SJSA1 (cell line): Measurements from ENCODE around the gene FRK. TPM values are rescaled to one million over a fixed set of nuclear protein-coding genes. Genes with fewer than 3 reads are reported as not detected.
"Not testable (repeated sequence)": the region's sequence is repeated elsewhere in the genome, so short reads cannot be mapped to it uniquely, and the experiment has no call there.

ENCODE experiments used
- DNase-seq, 2 experiments: peaks; one replicate each; pipeline ENCODE4 v3.0.0-alpha.2; 2015 to 2020; ENCODE audit warnings: low spot score in 2 of 2, low read depth in 1 of 2
- H3K27ac ChIP-seq: fragments of 250-450 bp; sonication (Bioruptor Pico); 2 replicates; pipeline ENCODE4 v1.5.1; 2020; ENCODE audit warnings: mild to moderate bottlenecking, moderate library complexity
- H3K27me3 ChIP-seq: fragments of 250-450 bp; sonication (Bioruptor Pico); replicated peaks from 2 replicates; pipeline ENCODE4 v1.5.1; 2020; ENCODE audit warnings: mild to moderate bottlenecking, moderate library complexity
- H3K36me3 ChIP-seq: fragments of 250-450 bp; sonication (Bioruptor Pico); 2 replicates; pipeline ENCODE4 v1.5.1; 2020; ENCODE audit warnings: mild to moderate bottlenecking
- H3K4me1 ChIP-seq: fragments of 250-450 bp; sonication (Bioruptor Pico); replicated peaks from 2 replicates; pipeline ENCODE4 v1.6.1; 2021; ENCODE audit warnings: mild to moderate bottlenecking
- H3K4me3 ChIP-seq: fragments of 250-450 bp; sonication (Bioruptor Pico); 2 replicates; pipeline ENCODE4 v1.5.1; 2020; ENCODE audit warnings: mild to moderate bottlenecking
- H3K9me3 ChIP-seq: fragments of 250-450 bp; sonication (Bioruptor Pico); replicated peaks from 2 replicates; pipeline ENCODE4 v1.5.1; 2020; ENCODE audit warnings: mild to moderate bottlenecking
- total RNA-seq: library from RNA; depleted of rRNA; stranded (reverse); fragments of >200 nt; shearing (Covaris generic); gene quantifications from 2 replicates; pipeline ENCODE4 v1.2.3, GENCODE V29; 2014

The FRK gene
- total RNA-seq, 1 experiment from 2014 or later, result 0.66 TPM

DNA sequence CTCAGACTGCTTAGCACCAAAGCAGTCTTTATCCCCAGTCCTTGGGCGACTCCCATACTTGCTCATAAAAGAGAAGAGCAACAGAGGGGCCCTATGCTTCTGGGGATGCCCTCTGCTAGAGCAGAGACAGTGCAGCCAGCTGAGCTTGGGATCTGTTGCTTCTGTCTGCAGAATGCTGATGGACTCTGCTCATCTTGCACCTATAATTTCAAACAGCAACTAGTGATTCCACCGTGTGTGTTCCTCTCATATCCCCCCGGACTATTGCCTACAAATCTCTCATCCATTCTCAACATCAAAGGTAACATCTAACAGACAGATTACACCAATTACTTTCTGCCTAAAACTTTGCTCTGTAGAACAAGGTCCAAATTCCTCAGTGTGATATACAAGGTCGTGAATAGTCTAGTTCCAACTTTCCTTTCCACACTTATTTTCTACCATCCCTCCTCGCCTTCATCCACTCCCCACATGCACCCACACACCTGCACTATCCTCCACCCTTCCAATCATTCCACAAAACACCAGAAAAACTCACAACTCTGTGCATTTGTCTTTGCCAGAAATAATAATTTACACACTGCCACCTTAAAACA, 62.6 kb downstream of the FRK start:
- no peak overlapping the region for H3K4me3 ChIP-seq
- no peak for DNase-seq
- H3K4me1 ChIP-seq, result no peaks in the 10 kb centered on the region
- no peaks in the 10 kb centered on the region for H3K9me3 ChIP-seq
- H3K36me3 ChIP-seq, result no peaks in the 10 kb centered on the region
- no peak overlapping the region for H3K27ac ChIP-seq
- no peaks in the 10 kb centered on the region for H3K27me3 ChIP-seq

DNA sequence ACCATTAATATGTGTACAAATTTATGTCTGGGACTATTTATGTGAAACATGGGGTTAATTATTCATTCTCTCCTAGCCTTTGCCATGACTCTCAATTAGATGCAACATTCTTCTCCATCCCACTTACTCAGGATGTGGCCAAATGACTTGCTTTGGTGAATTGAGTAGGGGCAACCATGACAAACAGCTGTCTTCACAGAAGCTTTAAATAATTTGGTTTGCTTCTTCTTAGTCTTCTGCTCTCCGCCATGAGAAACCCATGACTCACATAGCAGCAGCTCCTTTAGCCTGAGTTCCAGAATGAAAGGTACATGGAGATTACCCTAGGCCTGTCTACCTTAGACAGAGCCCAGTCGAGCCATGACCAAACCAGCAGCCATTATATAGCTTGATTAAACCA, 74.7 kb downstream of the FRK start:
- DNase-seq, result no peak
- Histone ChIP-seq H3K4me1 (no peaks in the 10 kb centered on the region), H3K4me3 (no peak overlapping the region), H3K27me3 (no peaks in the 10 kb centered on the region), H3K27ac (no peak overlapping the region), H3K9me3 (no peaks in the 10 kb centered on the region), H3K36me3 (no peaks in the 10 kb centered on the region)

DNA sequence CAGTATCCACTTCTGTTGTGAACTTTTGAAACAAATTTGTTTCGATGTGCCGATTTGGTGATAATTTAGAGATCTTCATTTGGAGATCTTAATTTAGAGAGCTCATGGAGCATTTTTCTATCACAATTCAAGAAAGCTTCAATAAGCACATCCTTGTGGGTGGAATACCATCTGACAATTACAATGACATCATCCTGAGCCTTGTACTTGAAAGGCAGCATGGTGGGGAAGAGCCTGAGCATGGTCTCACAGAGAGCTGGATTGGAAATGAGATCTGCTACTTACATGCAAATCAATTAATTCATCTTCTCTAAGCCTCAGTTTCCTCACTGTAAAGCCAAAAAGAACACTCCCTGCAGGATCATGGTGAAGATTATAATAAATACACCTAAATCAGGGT, 75.9 kb downstream of the FRK start:
- Histone ChIP-seq H3K36me3 (no peaks in the 10 kb centered on the region), H3K9me3 (no peaks in the 10 kb centered on the region), H3K27me3 (no peaks in the 10 kb centered on the region), H3K27ac (no peak overlapping the region), H3K4me3 (no peak overlapping the region), H3K4me1 (no peaks in the 10 kb centered on the region)
- DNase-seq, result no peak

DNA sequence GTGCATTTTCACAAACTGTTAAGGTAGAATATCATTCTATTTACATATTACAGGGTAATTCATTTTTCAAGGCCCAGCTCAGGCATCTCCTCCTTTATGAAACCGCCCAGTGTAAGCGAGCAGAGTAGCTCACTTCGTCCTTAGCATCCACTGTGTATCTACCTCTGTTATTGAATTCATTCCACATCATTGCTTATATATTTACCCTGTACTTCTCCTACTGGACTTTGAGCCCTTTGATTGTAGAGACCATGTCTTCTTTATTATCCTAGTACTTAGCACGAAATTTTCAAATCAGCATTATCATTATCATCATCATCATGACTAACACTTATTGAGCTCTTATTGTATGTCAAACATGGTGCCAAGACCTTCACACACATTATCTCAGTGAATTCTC, 76.7 kb downstream of the FRK start:
- no peak overlapping the region for H3K27ac ChIP-seq
- no peak overlapping the region for H3K4me3 ChIP-seq
- DNase-seq, result no peak
- H3K36me3 ChIP-seq, result no peaks in the 10 kb centered on the region
- H3K9me3 ChIP-seq, result no peaks in the 10 kb centered on the region
- H3K4me1 ChIP-seq, result no peaks in the 10 kb centered on the region
- no peaks in the 10 kb centered on the region for H3K27me3 ChIP-seq

DNA sequence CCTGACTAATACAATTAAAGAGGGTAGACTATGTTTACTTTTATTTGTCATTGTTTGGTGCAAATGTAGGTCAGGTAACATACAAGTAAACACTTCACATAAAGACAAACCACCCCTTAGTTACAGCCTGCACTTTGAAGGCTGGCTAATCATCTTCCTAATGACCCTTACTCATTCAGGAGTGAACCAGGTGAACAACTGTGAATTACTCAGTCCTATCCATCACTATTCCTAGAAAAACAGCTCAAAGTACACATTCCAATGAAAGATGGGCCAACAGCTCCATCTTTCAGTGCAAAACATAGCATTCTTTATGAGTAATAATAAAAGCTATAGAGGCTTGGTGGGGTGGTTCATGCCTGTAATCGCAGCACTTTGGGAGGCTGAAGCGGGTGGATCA, 78.2 kb downstream of the FRK start:
- no peaks in the 10 kb centered on the region for H3K27me3 ChIP-seq

DNA sequence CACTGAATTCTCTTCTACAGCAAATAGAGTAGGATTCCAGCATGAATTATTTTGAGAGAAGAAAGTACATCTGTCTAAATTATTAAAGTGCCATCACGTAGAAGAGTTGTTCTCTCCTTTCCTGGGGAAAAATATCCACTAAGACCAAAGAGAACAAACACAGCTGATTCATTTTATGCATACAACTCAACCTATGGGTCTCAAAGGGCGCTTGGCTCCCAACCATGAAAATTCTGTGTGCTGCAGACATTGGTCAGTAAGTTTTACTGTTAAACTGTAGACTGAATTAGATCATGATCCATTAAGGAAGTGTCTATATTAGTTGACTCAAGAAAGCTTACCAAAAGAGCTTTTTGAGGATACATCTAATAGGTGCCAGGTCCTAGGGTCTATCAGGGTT, 83.5 kb downstream of the FRK start:
- Histone ChIP-seq H3K27me3 (no peaks in the 10 kb centered on the region), H3K36me3 (no peaks in the 10 kb centered on the region), H3K4me3 (no peak overlapping the region), H3K27ac (no peak overlapping the region), H3K9me3 (no peaks in the 10 kb centered on the region), H3K4me1 (no peaks in the 10 kb centered on the region)
- DNase-seq, result no peak

More for the DNA sequence above, 78.2 kb downstream of the FRK start:
- Histone ChIP-seq H3K4me3 (no peak overlapping the region), H3K27ac (no peak overlapping the region), H3K9me3 (no peaks in the 10 kb centered on the region), H3K36me3 (no peaks in the 10 kb centered on the region), H3K4me1 (no peaks in the 10 kb centered on the region)
- DNase-seq, result no peak

DNA sequence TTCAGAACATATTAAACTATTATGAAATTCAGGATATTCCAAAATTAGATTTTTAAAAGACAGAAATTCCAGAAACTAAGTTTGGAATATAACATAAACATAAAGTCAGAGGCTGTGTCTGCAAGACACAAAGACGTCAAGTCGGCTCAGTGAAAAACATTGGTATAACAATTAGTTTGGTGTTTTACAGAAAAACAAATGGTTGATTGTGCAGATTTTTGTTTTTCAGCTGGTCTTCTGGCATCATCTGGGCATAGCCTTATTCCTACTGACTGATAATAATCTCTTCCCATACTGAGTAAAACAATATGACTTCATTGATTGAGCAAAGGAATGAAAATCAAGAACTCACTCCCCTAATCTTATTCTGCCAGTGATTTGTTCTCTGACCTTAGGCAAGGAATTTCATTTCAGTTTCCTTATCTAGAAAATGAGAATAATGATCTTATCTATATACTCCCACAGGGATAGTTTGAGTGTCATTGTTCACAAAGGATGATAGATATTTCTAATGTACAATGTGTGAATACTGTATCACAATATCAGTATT, 84.3 kb downstream of the FRK start:
- Histone ChIP-seq H3K4me1 (no peaks in the 10 kb centered on the region), H3K9me3 (no peaks in the 10 kb centered on the region), H3K27ac (no peak overlapping the region), H3K4me3 (no peak overlapping the region), H3K36me3 (no peaks in the 10 kb centered on the region), H3K27me3 (no peaks in the 10 kb centered on the region)
- DNase-seq, result no peak

DNA sequence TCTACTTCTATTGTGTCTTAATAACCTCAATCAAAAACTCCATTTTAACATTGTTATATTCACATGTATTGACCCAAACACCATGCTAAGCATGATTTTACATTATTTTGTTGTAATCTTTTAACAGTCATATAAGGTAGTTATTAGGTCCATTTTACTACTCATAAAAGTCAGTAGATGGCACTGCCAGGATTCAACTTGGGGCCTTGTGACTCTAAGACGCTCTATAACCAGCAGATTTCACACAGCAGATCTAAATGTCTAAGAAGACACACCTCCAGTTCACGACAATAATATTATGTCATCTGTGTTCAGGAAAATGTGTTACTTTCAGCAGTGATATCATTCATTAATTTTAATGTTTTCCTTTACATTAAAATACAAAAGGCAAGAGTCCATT, 88.0 kb downstream of the FRK start:
- DNase-seq, result no peak
- no peaks in the 10 kb centered on the region for H3K9me3 ChIP-seq
- H3K36me3 ChIP-seq, result no peaks in the 10 kb centered on the region
- H3K4me1 ChIP-seq, result no peaks in the 10 kb centered on the region
- H3K27me3 ChIP-seq, result no peaks in the 10 kb centered on the region
- H3K4me3 ChIP-seq, result no peak overlapping the region
- no peak overlapping the region for H3K27ac ChIP-seq

DNA sequence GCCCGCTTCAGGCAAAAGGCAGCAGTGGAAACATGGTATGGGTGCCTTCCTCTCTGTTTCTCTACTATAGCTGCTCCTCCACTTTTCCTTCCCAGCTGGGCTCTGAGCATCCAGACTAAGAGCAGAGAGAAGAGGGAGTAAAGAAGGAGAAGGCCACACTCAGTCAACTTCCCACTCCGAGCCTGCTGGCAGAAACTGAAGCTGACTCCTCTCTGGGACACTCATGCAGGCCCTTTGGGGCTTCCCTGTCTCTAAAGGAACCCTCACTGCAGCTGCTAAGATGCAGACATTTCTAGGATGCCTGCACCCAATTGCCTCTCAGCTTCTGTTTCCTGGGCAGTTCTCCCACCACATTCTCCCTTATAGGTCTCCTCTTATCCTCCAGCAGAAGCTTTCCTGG, 88.9 kb downstream of the FRK start:
- Histone ChIP-seq H3K27ac (no peak overlapping the region), H3K4me1 (no peaks in the 10 kb centered on the region), H3K9me3 (no peaks in the 10 kb centered on the region), H3K36me3 (no peaks in the 10 kb centered on the region), H3K4me3 (no peak overlapping the region), H3K27me3 (no peaks in the 10 kb centered on the region)
- no peak for DNase-seq

DNA sequence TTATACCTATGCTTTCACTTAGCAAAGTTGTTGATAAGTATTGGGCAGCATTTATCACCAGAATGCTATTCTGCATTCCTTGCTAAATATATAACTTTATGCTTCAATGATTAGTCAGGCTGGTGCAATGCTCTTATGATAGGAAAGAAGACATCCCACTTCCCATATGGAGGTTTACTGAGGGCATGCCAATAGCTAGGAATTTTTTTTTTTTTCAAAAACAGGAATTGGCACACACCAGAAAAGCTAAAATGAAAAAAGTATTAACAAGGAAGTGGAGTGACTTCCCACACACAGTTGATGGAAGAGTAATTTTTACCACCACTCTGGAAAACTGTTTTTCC, 90.8 kb downstream of the FRK start:
- Histone ChIP-seq H3K4me3 (no peak overlapping the region), H3K4me1 (no peaks in the 10 kb centered on the region), H3K27me3 (no peaks in the 10 kb centered on the region), H3K36me3 (no peaks in the 10 kb centered on the region), H3K9me3 (no peaks in the 10 kb centered on the region), H3K27ac (no peak overlapping the region)
- DNase-seq, result no peak

DNA sequence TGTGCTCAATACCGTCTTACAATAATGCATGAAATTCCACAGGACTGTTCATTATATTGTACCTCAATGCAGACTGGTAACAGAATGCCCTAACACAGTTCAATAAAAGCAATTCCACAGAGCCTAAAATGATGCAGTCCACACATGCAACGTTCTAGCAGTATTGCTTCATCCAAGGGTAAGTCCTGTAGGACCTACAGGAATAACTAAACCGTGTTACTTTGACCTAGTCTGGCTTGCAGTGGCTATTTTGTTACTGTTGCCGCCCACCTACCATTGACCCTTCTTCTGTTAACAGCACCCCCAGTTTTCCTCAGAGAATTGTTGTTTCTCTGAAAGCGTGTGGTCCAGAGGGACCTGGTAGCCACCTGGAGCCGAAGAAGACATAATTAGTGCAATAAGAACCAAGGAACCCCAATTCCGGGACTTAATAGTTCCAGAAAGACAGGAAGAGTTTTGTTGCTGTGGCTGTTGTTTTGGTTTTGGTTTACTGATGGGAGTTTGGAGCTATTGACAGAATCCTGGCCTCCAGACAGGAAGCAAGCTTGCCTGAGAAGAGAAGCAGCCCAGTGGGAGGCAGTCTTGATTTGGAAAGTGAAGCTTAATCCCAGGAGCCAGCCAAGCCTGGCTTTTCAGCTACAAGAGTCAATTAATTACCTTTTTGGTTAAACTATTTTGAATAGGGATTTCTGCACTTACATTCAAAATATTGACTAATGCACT, 91.3 kb downstream of the FRK start:
- no peak for DNase-seq
- H3K36me3 ChIP-seq, result no peaks in the 10 kb centered on the region
- no peaks in the 10 kb centered on the region for H3K4me1 ChIP-seq

DNA sequence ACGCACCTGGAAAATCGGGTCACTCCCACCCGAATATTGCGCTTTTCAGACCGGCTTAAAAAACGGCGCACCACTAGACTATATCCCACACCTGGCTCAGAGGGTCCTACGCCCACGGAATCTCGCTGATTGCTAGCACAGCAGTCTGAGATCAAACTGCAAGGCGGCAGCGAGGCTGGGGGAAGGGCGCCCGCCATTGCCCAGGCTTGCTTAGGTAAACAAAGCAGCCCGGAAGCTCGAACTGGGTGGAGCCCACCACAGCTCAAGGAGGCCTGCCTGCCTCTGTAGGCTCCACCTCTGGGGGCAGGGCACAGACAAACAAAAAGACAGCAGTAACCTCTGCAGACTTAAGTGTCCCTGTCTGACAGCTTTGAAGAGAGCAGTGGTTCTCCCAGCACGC, 100.4 kb downstream of the FRK start:
- not testable (repeated sequence) for H3K27ac ChIP-seq, H3K9me3 ChIP-seq, H3K4me1 ChIP-seq, H3K36me3 ChIP-seq, H3K27me3 ChIP-seq, H3K4me3 ChIP-seq, DNase-seq

More for the DNA sequence above, 91.3 kb downstream of the FRK start:
- Histone ChIP-seq H3K4me3 (no peak overlapping the region), H3K27ac (no peak overlapping the region), H3K9me3 (no peaks in the 10 kb centered on the region), H3K27me3 (no peaks in the 10 kb centered on the region)

DNA sequence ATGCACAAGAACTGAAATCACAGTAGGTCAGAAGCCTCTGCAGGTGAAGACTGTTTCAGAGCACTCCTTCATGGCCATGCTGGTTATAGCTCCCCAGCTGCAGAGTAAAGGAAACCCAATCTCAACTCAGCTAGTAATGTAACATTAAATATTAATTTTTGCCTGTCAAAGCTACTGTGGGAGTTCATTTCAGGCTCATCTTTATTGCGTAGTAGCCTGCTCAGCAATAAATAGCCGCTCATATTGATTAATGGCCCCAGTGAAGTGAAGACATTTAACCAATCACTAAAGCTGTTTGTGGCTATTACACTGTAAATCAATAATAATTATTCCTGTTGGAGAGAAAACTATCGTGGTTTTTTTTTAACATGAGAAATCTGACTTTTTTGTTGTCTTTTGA, 101.7 kb downstream of the FRK start:
- H3K27me3 ChIP-seq, result no peaks in the 10 kb centered on the region
- no peak for DNase-seq
- H3K4me3 ChIP-seq, result no peak overlapping the region
- H3K9me3 ChIP-seq, result no peaks in the 10 kb centered on the region
- H3K36me3 ChIP-seq, result no peaks in the 10 kb centered on the region
- H3K4me1 ChIP-seq, result no peaks in the 10 kb centered on the region
- no peak overlapping the region for H3K27ac ChIP-seq

DNA sequence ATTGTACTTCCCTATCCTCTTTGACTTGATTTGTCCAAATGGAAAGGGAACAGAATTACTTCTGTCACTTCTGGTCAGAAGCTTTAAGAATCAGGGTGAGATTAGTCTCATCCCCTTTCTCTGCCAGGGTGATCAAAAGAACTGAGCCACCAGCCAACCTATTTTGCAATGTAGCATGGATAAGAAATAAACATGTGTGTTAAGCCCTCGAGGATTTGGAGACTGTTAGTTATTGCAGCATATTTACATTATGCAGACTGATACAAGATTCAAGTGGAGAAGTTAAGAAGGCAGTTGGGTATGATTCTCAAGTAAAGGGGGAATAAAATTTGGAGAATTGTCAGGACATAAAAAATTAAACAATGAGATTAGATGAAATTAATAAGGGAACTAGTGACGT, 106.0 kb downstream of the FRK start:
- Histone ChIP-seq H3K9me3 (no peaks in the 10 kb centered on the region), H3K36me3 (no peaks in the 10 kb centered on the region), H3K4me1 (no peaks in the 10 kb centered on the region), H3K4me3 (no peak overlapping the region), H3K27me3 (no peaks in the 10 kb centered on the region), H3K27ac (no peak overlapping the region)
- no peak for DNase-seq

DNA sequence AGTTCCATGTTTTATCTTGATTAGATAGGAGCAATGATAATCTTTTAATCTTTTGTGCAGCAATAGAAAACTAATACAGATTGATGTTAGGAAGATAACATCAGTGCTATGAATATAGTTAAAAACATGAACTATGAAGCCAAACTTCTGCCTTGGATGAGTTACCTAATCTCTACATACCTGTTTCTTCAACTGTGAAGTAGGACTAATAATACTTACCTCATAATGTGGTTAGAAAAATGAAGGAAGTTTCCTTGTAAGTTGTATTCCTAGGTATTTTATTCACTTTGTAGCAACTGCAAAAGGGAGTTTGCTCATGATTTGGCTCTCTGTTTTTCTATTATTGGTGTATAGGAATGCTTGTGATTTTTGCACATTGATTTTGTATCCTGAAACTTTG, 111.9 kb downstream of the FRK start:
- Histone ChIP-seq H3K9me3 (peaks cover 2% of the 10 kb centered on the region; the same call in 1 of the 2 replicates), H3K27ac (no peak overlapping the region), H3K4me3 (no peak overlapping the region), H3K27me3 (no peaks in the 10 kb centered on the region), H3K4me1 (no peaks in the 10 kb centered on the region), H3K36me3 (no peaks in the 10 kb centered on the region)
- DNase-seq, result no peak
